Measurements from ENCODE around the gene TNFRSF25. TPM values are rescaled to one million over a fixed set of nuclear protein-coding genes. Genes with fewer than 3 reads are reported as not detected.

Gene TNFRSF25
- total RNA-seq, 2 experiments from 2014 or later, result 82.4 to 87.0 TPM

DNA sequence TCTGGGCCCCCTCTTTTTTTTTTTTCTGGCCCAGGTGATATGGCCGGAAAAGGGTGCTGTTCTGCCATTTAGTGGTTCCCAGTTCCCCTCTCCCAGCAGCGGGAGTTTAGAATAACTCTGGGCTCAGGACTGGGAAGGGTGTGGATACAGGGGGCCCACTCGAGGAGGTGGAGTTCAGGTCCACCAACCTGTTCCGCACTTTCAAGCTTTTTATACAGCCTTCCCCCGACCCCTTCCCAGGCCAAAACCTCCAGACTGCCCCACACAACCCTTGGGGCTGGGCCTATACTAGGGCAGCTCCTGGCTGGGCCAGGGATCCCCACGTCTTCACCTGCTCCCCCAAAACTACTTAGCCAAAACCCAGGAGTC is 25.1 kb upstream of the TNFRSF25 start:
- Mint-ChIP-seq H3K4me3 (peak overlapping the region; percentile 72), H3K27me3 (ENCODE audit: low read depth) (peaks cover 6% of the 10 kb centered on the region), H3K9me3 (no peaks in the 10 kb centered on the region), H3K4me1 (ENCODE audit: low read depth) (peaks cover 25% of the 10 kb centered on the region), H3K36me3 (ENCODE audit: low read depth) (no peaks in the 10 kb centered on the region), H3K27ac (peak overlapping the region; percentile 51)
- intact Hi-C loops (cut with micrococcal nuclease), result loop anchor here (1.0 to 5.0 kb wide), 4 partner anchors 44 to 155 kb away; no protein-coding TSS in a partner anchor
- DNase-seq, result no peak
- CTCF ChIA-PET, result interaction anchor here (1.0 to 3.4 kb wide), 12 partner anchors 8 to 210 kb away, joined by 3 to 19 read pairs (median 4); partner anchors contain the start of genes DNAJC11, NOL9 and TAS1R1

DNA sequence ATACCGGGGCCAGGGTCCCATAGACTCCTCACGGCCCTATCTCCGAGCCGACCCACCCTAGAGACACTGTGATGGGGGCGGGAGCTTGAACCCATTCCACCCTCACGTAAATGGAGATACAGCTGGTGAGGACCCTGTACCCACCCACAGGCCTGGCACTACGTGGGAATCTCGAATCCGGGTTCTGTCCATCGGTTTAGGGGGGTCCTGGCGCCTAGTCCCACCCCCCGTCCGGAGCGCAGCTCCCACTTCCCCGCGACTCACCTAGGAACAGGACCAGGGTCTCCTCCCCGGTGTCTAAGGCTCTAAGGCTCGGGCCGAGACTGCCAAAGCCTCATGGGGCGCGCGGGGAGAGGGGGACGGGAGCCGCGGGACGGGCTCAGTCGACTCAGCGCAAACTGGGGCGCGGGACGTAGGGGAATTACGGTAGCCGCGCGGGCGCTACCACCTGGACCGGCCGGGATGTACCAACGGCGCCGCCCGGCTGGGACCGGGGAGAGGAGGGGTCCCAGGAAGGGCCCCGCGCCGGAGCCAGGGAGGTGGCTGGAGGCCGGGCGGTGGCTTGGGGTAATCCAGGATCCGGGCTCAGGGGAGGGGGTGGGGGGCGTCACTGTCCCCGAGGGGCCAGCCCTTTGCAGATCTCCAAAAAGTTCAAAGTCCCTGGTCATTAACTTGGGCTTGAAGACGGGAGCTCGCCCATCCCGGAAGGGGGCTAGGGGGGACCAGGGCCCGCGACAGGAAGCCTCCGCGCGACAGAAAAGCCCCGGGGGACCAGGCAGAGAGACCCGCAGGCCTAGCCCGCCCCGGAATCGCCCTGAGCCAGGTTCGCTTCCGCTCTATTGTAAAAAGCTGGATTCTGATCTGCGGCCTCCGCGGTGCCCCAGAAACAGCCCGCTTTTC is 24.5 kb upstream of the TNFRSF25 start:
- Mint-ChIP-seq H3K4me3 (peak overlapping the region; percentile 72), H3K9me3 (no peaks in the 10 kb centered on the region), H3K4me1 (ENCODE audit: low read depth) (peaks cover 24% of the 10 kb centered on the region), H3K27ac (peak overlapping the region; percentile 51), H3K27me3 (ENCODE audit: low read depth) (peaks cover 10% of the 10 kb centered on the region), H3K36me3 (ENCODE audit: low read depth) (no peaks in the 10 kb centered on the region)
- DNase-seq, result peak; percentile 78
- intact Hi-C loops (cut with micrococcal nuclease), result loop anchor here (1.0 to 5.0 kb wide), 7 partner anchors 30 to 156 kb away; partner anchors contain the start of gene NOL9
- CTCF ChIA-PET, result interaction anchor here (0.5 to 3.4 kb wide), 24 partner anchors 9 to 211 kb away, joined by 3 to 19 read pairs (median 4); partner anchors contain the start of genes DNAJC11, HES2, NOL9 and TAS1R1

GRCh38 chr1:6489799-6490180 is 23.8 kb upstream of the TNFRSF25 start:
- Mint-ChIP-seq H3K9me3 (no peaks in the 10 kb centered on the region), H3K36me3 (ENCODE audit: low read depth) (no peaks in the 10 kb centered on the region), H3K27ac (peak overlapping the region; percentile 36), H3K27me3 (ENCODE audit: low read depth) (peaks cover 10% of the 10 kb centered on the region), H3K4me1 (ENCODE audit: low read depth) (peaks cover 24% of the 10 kb centered on the region), H3K4me3 (peak overlapping the region; percentile 72)
- intact Hi-C loops (cut with micrococcal nuclease), result loop anchor here (1.0 to 5.0 kb wide), 9 partner anchors 29 to 728 kb away; partner anchors contain the start of gene NOL9
- CTCF ChIA-PET, result interaction anchor here (0.7 to 3.4 kb wide), 20 partner anchors 10 to 212 kb away, joined by 3 to 19 read pairs (median 4); partner anchors contain the start of genes DNAJC11, HES2, NOL9 and TAS1R1
- DNase-seq, result peak; percentile 87

DNA sequence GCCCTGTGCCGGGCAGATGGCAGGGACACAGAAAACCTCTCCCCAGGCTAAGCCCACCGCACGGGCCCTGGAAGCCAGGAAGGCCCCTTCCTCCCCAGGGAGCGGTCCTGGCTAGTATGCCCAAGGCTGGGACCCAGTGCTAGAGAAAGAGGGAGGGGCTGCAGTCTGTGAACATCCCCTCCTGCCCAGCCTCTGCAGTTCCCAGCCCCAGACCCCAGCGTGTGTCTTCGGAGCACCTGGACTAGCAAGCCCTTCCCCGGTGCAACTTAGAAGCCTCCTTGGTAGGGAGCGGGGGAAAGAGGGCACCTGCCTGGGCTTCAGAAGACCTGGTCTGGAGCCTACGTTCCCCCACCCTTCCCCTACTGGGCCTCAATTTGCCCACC is 23.4 kb upstream of the TNFRSF25 start:
- Mint-ChIP-seq H3K36me3 (ENCODE audit: low read depth) (no peaks in the 10 kb centered on the region), H3K27ac (no peak overlapping the region), H3K4me3 (no peak overlapping the region), H3K4me1 (ENCODE audit: low read depth) (peaks cover 24% of the 10 kb centered on the region), H3K9me3 (no peaks in the 10 kb centered on the region), H3K27me3 (ENCODE audit: low read depth) (peaks cover 14% of the 10 kb centered on the region)
- CTCF ChIA-PET, result interaction anchor here (0.9 to 4.1 kb wide), 14 partner anchors 9 to 155 kb away, joined by 3 to 19 read pairs (median 6); partner anchors contain the start of genes HES2, NOL9 and TAS1R1
- DNase-seq, result no peak
- intact Hi-C loops (cut with micrococcal nuclease), result loop anchor here (5.0 kb wide), 3 partner anchors 33 to 728 kb away; no protein-coding TSS in a partner anchor

DNA sequence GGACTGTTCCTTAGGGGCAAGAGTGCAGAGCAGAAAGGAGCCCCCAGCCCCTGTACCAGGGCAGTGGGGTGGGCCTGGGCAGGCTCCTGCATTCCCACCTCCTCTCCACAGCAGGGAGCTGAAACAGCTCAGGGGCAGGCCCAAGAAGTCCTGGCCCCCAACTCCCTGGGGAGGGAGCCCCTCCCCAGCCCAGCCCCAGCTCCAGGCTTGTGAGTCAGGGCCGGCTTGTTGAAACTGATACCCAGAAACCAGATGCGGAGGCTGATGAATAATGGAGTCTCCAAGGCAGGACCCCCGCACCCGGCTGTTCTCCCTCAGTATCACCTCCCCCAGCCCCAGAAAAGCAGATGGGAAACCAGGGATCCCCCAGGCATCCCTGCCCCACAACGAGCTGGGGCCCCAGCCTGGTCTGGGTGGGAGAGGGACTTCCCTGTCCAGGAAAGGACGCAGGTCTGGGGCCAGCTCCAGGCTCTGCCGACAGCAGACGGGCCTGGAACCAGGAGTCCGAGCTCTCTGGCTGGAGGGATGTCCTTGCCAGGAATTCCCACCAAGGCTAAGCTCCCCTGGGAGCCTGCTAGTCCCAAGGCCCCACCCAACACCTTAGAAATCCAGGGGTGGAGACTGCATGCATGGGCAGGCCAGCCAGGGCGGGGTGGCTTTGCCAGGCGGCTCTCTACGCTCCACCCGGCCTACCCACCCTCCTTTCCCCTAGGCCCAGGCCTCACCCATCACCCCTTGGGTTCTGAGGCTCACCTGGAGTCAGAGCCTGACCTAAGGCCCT is 22.8 kb upstream of the TNFRSF25 start:
- intact Hi-C loops (cut with micrococcal nuclease), result loop anchor here (5.0 kb wide), 3 partner anchors 34 to 729 kb away; no protein-coding TSS in a partner anchor
- H3K4me3 Mint-ChIP-seq, result no peak overlapping the region
- no peaks in the 10 kb centered on the region for H3K36me3 Mint-ChIP-seq (ENCODE audit: low read depth)
- peaks cover 15% of the 10 kb centered on the region for H3K27me3 Mint-ChIP-seq (ENCODE audit: low read depth)
- no peaks in the 10 kb centered on the region for H3K9me3 Mint-ChIP-seq
- no peak for DNase-seq
- H3K27ac Mint-ChIP-seq, result no peak overlapping the region
- peaks cover 24% of the 10 kb centered on the region for H3K4me1 Mint-ChIP-seq (ENCODE audit: low read depth)
- CTCF ChIA-PET, result interaction anchor here (0.6 to 4.1 kb wide), 15 partner anchors 9 to 236 kb away, joined by 3 to 19 read pairs (median 4); partner anchors contain the start of genes NOL9 and TAS1R1

DNA sequence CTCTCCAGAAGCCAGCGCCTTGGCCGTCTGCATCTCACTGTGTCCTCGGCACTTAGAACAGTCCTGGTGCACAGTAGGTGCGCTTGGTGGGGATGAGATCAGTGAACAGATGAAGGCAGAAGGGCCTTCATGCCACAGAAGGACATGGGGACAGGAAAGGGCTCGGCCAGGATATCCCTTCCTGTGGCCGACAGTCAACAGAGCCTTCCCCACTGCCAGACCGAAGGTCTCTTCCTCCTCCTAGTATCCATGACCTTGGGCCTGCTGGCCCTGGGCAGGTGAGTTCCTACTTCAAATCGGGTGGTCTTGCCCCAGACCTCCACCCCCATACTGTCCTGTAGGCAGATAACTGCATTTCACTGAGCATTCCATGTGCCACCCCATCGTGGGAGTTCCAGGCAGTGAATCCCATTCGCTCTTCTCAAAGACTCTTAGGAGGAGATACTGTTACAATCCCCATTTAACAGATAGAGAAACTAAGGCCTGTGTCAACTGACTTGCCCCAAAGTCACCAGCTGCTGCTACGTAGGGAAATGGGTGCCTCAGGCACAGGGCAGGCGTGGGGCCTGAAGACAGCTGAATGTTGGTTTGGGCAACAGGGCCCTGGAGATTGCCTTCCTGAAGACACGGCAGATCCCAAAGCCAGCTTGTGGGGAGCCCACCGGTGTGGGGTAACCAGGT is 22.0 kb upstream of the TNFRSF25 start:
- H3K36me3 Mint-ChIP-seq (ENCODE audit: low read depth), result no peaks in the 10 kb centered on the region
- peaks cover 20% of the 10 kb centered on the region for H3K4me1 Mint-ChIP-seq (ENCODE audit: low read depth)
- no peaks in the 10 kb centered on the region for H3K9me3 Mint-ChIP-seq
- CTCF ChIA-PET, result interaction anchor here (0.6 to 4.1 kb wide), 9 partner anchors 8 to 235 kb away, joined by 3 to 19 read pairs (median 6); partner anchors contain the start of genes NOL9 and TAS1R1
- H3K27ac Mint-ChIP-seq, result no peak overlapping the region
- H3K27me3 Mint-ChIP-seq (ENCODE audit: low read depth), result peaks cover 15% of the 10 kb centered on the region
- H3K4me3 Mint-ChIP-seq, result no peak overlapping the region
- intact Hi-C loops (cut with micrococcal nuclease), result loop anchor here (5.0 kb wide), 3 partner anchors 34 to 729 kb away; no protein-coding TSS in a partner anchor
- DNase-seq, result no peak

DNA sequence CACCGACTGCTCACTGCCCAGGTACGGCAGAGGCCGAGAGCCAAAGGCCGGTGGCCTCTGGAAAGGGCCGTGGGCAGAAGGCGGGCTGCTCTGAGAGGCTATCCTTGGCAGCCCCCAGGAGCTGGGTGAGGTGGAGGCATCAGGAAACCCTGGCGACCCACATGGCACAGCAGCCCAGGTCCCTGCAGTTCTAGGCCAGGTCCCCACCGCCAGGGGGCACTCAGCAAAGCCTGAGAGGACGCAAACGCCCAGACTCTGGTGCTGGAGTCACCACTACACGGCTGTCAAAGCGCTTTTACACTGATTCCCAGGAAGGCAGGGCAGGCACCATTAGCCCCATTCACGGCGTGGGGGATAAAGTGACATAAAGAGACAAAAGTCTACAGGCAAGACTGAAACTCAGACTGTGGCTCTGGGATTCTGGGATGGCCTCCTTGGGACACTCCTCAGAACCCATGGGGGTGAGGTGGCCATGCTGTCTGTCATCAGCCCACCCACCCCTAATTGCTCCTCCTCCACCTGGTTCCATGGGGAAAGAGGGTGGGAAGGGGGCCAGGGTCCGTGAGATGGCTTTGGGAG is 20.5 kb upstream of the TNFRSF25 start:
- Mint-ChIP-seq H3K4me1 (ENCODE audit: low read depth) (peaks cover 15% of the 10 kb centered on the region), H3K27me3 (ENCODE audit: low read depth) (peaks cover 15% of the 10 kb centered on the region), H3K4me3 (no peak overlapping the region), H3K36me3 (ENCODE audit: low read depth) (no peaks in the 10 kb centered on the region), H3K27ac (no peak overlapping the region), H3K9me3 (no peaks in the 10 kb centered on the region)
- DNase-seq, result peak; percentile 92
- CTCF ChIA-PET, result interaction anchor here (0.5 to 4.1 kb wide), 20 partner anchors 10 to 234 kb away, joined by 3 to 17 read pairs (median 3); partner anchors contain the start of gene TNFRSF25
- intact Hi-C loops (cut with micrococcal nuclease), result loop anchor here (1.0 to 5.0 kb wide), 4 partner anchors 36 to 731 kb away; no protein-coding TSS in a partner anchor

DNA sequence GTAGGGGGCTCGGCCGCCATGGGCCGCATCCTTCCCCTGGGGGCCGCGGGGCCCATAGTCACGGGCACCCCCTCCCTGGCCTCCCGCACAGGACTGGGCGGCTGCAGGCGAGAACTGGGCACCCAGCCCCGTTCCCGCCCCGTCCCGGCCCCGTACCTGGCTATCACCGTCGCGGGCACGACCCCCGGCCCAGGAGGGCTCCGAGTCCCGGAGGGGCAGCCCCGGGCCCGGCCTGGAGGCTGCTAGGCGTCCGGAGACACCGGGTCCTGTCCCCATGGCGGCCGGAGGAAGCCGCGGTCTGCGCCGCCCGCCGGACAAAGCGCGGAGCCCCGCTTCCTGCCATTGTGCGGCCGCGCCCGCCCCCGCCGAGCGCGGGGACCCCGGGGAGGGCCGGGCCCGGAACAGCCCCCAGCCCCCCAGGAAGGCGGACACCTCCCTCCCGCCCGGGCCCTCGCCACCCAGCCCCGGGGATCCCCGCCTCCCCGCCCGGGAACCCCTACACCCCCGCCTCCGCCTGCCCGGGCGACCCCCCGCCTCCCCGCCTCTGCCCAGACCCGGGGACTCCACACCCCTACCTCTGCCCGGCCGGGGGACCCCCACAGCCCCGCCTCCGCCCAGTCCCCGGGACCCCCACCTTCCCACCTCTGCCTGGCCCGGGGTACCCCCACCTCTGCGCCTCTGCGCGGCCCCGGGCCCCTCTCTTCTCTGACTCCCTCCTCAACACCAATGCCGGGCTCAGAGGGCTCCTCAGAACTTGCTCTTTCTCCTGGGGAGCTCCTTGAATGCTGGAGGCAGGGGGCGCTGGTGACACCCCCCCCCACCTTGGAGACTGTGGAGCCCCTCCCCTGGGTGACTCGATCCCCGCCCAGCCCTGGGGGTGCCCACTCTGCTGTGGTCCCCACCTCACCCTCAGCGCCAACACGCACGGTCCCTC is 19.5 kb upstream of the TNFRSF25 start:
- Mint-ChIP-seq H3K9me3 (no peaks in the 10 kb centered on the region), H3K36me3 (ENCODE audit: low read depth) (no peaks in the 10 kb centered on the region), H3K4me3 (no peak overlapping the region), H3K4me1 (ENCODE audit: low read depth) (peaks cover 10% of the 10 kb centered on the region), H3K27me3 (ENCODE audit: low read depth) (peaks cover 15% of the 10 kb centered on the region), H3K27ac (no peak overlapping the region)
- DNase-seq, result no peak
- CTCF ChIA-PET, result interaction anchor here (0.6 to 4.1 kb wide), 18 partner anchors 9 to 1609 kb away, joined by 3 to 17 read pairs (median 3); partner anchors contain the start of gene TNFRSF25
- intact Hi-C loops (cut with micrococcal nuclease), result loop anchor here (1.0 to 5.0 kb wide), 4 partner anchors 37 to 732 kb away; no protein-coding TSS in a partner anchor

DNA sequence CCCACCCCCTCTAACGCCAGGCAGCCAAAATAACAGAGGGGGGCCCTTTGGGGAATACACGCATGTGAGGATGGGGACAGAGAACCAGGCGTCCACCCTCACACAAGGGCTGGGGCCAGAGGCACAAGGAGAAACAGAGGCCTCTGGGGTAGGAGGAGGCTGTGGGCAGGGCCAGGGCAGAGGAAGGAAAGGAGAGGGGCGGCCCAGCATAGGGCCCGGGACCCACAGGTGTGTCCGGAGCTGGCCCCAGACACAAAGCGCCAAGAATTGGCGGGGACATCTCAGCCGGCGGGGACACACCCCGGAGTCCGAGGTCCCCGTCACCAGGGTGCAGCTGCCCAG is 18.8 kb upstream of the TNFRSF25 start:
- H3K9me3 Mint-ChIP-seq, result no peaks in the 10 kb centered on the region
- H3K27ac Mint-ChIP-seq, result no peak overlapping the region
- intact Hi-C loops (cut with micrococcal nuclease), result loop anchor here (5.0 kb wide), 3 partner anchors 38 to 733 kb away; no protein-coding TSS in a partner anchor
- H3K4me3 Mint-ChIP-seq, result no peak overlapping the region
- H3K27me3 Mint-ChIP-seq (ENCODE audit: low read depth), result peaks cover 15% of the 10 kb centered on the region
- no peaks in the 10 kb centered on the region for H3K36me3 Mint-ChIP-seq (ENCODE audit: low read depth)
- CTCF ChIA-PET, result interaction anchor here (1.5 kb wide), 1 partner anchor 9 kb away, joined by 3 read pairs; no protein-coding TSS in a partner anchor
- no peak for DNase-seq
- peaks cover 10% of the 10 kb centered on the region for H3K4me1 Mint-ChIP-seq (ENCODE audit: low read depth)

- intact Hi-C loops (cut with micrococcal nuclease), result no loop called here
- no peak overlapping the region for H3K4me3 Mint-ChIP-seq
- no peaks in the 10 kb centered on the region for H3K36me3 Mint-ChIP-seq (ENCODE audit: low read depth)
- CTCF ChIA-PET, result interaction anchor here (0.8 to 1.5 kb wide), 2 partner anchors 8 to 42 kb away, joined by 3 read pairs; no protein-coding TSS in a partner anchor
- H3K9me3 Mint-ChIP-seq, result no peaks in the 10 kb centered on the region
- peaks cover 10% of the 10 kb centered on the region for H3K4me1 Mint-ChIP-seq (ENCODE audit: low read depth)
- H3K27me3 Mint-ChIP-seq (ENCODE audit: low read depth), result peaks cover 15% of the 10 kb centered on the region
- no peak overlapping the region for H3K27ac Mint-ChIP-seq
- DNase-seq, result no peak
Measured at GRCh38 chr1:6483761-6484117, 17.8 kb upstream of the TNFRSF25 start.

Data from activated naive CD4-positive, alpha-beta T cell treated with anti-CD3 and anti-CD28 coated beads for 36 hours (primary cell).